HepG2 (cell line): ENCODE measurements around the gene SGSH. TPM values are rescaled to one million over a fixed set of nuclear protein-coding genes. Genes with fewer than 3 reads are reported as not detected.
A peak's percentile ranks its signal among the peaks of the same experiment; 100 is the strongest.

Experiments used
- ARHGAP35 ChIP-seq: sonication (generic); formaldehyde crosslinking; IDR thresholded peaks from 2 replicates; pipeline ENCODE4 v1.9.0; 2022; ENCODE audit warnings: mild to moderate bottlenecking, inconsistent platforms, moderate library complexity, missing genetic modification reagents, borderline replicate concordance
- BRD4 ChIP-seq: sonication (generic); formaldehyde crosslinking; IDR thresholded peaks from 2 replicates; pipeline ENCODE4 v1.4.0; 2020; ENCODE audit warnings: missing genetic modification reagents
- EEA1 ChIP-seq: sonication (generic); formaldehyde crosslinking; IDR thresholded peaks from 2 replicates; pipeline ENCODE4 v1.5.1; 2020; ENCODE audit warnings: mild to moderate bottlenecking, missing genetic modification reagents, borderline replicate concordance
- GATA4 ChIP-seq: sonication (generic); IDR thresholded peaks from 2 replicates; pipeline ENCODE4 v1.6.1; 2016; ENCODE audit warnings: antibody characterized with exemption, low read depth, borderline replicate concordance
- GATAD1 ChIP-seq: IDR thresholded peaks from 2 replicates; pipeline ENCODE4 v1.6.1; 2016; ENCODE audit warnings: missing genetic modification reagents, missing compliant biosample characterization
- HNF4G ChIP-seq, 2 experiments: sonication (generic) in 1 of 2; formaldehyde crosslinking in 1 of 2; IDR thresholded peaks; 2 replicates each; pipeline versions ENCODE4 v1.4.0 to v1.6.1; 2011 to 2020; ENCODE audit warnings: borderline replicate concordance in 2 of 2, low read depth in 2 of 2, mild to moderate bottlenecking in 2 of 2, low read length in 1 of 2, missing genetic modification reagents in 1 of 2, moderate library complexity in 1 of 2
- JDP2 ChIP-seq: sonication (generic); formaldehyde crosslinking; IDR thresholded peaks from 2 replicates; pipeline ENCODE4 v1.8.1; 2022; ENCODE audit warnings: missing genetic modification reagents, borderline replicate concordance
- KLF11 ChIP-seq: IDR thresholded peaks from 2 replicates; pipeline ENCODE4 v1.6.1; 2016; ENCODE audit warnings: missing compliant biosample characterization
- MAFF ChIP-seq: IDR thresholded peaks from 2 replicates; pipeline ENCODE4 v1.6.1; 2011; ENCODE audit warnings: low read depth, low read length, improper control_type of control experiment
- MED1 ChIP-seq: sonication (generic); formaldehyde crosslinking; IDR thresholded peaks from 2 replicates; pipeline ENCODE4 v1.4.0; 2020; ENCODE audit warnings: missing genetic modification reagents
- NFE2 ChIP-seq: sonication (generic); formaldehyde crosslinking; IDR thresholded peaks from 2 replicates; pipeline ENCODE4 v1.4.0; 2020; ENCODE audit warnings: missing genetic modification reagents
- PITX1 ChIP-seq: sonication (generic); formaldehyde crosslinking; IDR thresholded peaks from 2 replicates; pipeline ENCODE4 v1.5.1; 2020; ENCODE audit warnings: mild to moderate bottlenecking, missing genetic modification reagents
- REL ChIP-seq: sonication (generic); formaldehyde crosslinking; conservative IDR thresholded peaks from 2 replicates; pipeline ENCODE4 v1.8.0; 2022; ENCODE audit warnings: mild to moderate bottlenecking, missing genetic modification reagents, moderate library complexity
- RORA ChIP-seq: sonication (generic); formaldehyde crosslinking; IDR thresholded peaks from 2 replicates; pipeline ENCODE4 v1.5.0; 2020; ENCODE audit warnings: mild to moderate bottlenecking, missing genetic modification reagents, moderate library complexity
- SETDB1 ChIP-seq: sonication (generic); formaldehyde crosslinking; IDR thresholded peaks from 2 replicates; pipeline ENCODE4 v1.5.1; 2020; ENCODE audit warnings: missing genetic modification reagents, mild to moderate bottlenecking, borderline replicate concordance
- SUZ12 ChIP-seq: fragments of 150-350 bp; IDR thresholded peaks from 2 replicates; pipeline ENCODE4 v1.6.1; 2014; ENCODE audit warnings: low read depth, low read length
- ZNF430 ChIP-seq: sonication (generic); formaldehyde crosslinking; IDR thresholded peaks from 2 replicates; pipeline ENCODE4 v1.9.0; 2021; ENCODE audit warnings: mild to moderate bottlenecking, missing genetic modification reagents
- polyA plus RNA-seq, 8 experiments: library from polyadenylated mRNA; depleted of rRNA in 3 of 8; stranded (reverse) in 7 of 8; unstranded in 1 of 8; fragments of >200 nt; fragmentation: Illumina TruSeq in 4 of 8; extraction: Trizol in 4 of 8; gene quantifications; 2 replicates each; pipeline versions ENCODE4 v1.2.1 to v1.2.3, GENCODE V29; 2011 to 2016; ENCODE audit warnings: low read depth in 4 of 8, missing spikeins in 1 of 8, mixed read lengths in 1 of 8; ENCODE audit not compliant: insufficient read depth in 1 of 8
- total RNA-seq, 5 experiments: library from RNA; depleted of rRNA; stranded (reverse); fragments of >200 nt; fragmentation: Illumina TruSeq; extraction: Trizol; gene quantifications; 2 replicates each; pipeline ENCODE4 v1.2.3, GENCODE V29; 2016; ENCODE audit warnings: low read depth in 1 of 5
- TF ChIP-seq, protein P1 (sequence below): sonication (generic); formaldehyde crosslinking; IDR thresholded peaks from 2 replicates; pipeline ENCODE4 v1.9.0; 2021; ENCODE audit warnings: missing genetic modification reagents, borderline replicate concordance
- TF ChIP-seq, protein P2 (sequence below): sonication (generic); formaldehyde crosslinking; IDR thresholded peaks from 2 replicates; pipeline ENCODE4 v1.4.0; 2020; ENCODE audit warnings: missing genetic modification reagents
- TF ChIP-seq, protein P3 (sequence below): sonication (generic); formaldehyde crosslinking; IDR thresholded peaks from 2 replicates; pipeline ENCODE4 v1.4.0; 2020; ENCODE audit warnings: missing genetic modification reagents
- TF ChIP-seq, protein P4 (sequence below): sonication (generic); formaldehyde crosslinking; IDR thresholded peaks from 2 replicates; pipeline ENCODE4 v1.4.0; 2020; ENCODE audit warnings: low read depth, missing genetic modification reagents

The SGSH gene
- total and polyA plus RNA-seq, 2 of the 13 experiments (the other 11 are each of a cell fraction or from before 2014, with no cell fraction given): 12.2 to 17.6 TPM

DNA sequence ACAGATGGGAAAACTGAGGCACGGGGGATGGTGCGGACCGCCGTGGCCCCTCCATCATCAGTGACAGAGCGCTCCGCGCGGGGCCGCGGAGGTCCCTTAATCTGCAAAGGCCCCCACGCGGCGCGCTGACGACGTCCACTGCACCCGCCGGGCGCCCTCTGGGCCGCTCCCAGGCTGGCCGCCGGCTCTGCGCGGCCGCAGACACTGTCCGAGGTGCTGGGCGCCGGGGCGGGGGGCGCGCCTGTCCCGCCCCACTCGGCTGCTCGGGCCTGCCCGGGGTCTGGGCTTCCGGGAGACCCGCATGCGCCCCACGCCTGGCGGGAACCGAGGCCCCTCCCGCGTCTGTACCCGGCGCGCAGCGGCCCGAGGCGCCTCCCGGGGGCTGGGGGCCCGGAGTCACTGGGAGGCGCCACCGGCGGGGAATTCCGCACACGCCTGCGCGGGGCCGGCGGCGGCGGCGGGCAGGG lies 40.0 kb upstream of the SGSH start (continued):
- no peak for TF ChIP-seq HNF4G (IDR thresholded peaks at IDR 0.05; ENCODE audit: borderline replicate concordance, low read depth, low read length)
- no peak for TF ChIP-seq HNF4G (CRISPR knock-in tag; IDR thresholded peaks at IDR 0.05; ENCODE audit: borderline replicate concordance, low read depth)
- TF ChIP-seq, protein P1, sequence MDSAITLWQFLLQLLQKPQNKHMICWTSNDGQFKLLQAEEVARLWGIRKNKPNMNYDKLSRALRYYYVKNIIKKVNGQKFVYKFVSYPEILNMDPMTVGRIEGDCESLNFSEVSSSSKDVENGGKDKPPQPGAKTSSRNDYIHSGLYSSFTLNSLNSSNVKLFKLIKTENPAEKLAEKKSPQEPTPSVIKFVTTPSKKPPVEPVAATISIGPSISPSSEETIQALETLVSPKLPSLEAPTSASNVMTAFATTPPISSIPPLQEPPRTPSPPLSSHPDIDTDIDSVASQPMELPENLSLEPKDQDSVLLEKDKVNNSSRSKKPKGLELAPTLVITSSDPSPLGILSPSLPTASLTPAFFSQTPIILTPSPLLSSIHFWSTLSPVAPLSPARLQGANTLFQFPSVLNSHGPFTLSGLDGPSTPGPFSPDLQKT: peak; percentile 49; the same call in 1 of the 2 replicates
- TF ChIP-seq JDP2 (CRISPR knock-in tag): no peak
- TF ChIP-seq KLF11 (CRISPR knock-in tag): no peak
- TF ChIP-seq, protein P2, sequence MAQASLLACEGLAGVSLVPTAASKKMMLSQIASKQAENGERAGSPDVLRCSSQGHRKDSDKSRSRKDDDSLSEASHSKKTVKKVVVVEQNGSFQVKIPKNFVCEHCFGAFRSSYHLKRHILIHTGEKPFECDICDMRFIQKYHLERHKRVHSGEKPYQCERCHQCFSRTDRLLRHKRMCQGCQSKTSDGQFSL (CRISPR knock-in tag): no peak
- TF ChIP-seq, protein P3, sequence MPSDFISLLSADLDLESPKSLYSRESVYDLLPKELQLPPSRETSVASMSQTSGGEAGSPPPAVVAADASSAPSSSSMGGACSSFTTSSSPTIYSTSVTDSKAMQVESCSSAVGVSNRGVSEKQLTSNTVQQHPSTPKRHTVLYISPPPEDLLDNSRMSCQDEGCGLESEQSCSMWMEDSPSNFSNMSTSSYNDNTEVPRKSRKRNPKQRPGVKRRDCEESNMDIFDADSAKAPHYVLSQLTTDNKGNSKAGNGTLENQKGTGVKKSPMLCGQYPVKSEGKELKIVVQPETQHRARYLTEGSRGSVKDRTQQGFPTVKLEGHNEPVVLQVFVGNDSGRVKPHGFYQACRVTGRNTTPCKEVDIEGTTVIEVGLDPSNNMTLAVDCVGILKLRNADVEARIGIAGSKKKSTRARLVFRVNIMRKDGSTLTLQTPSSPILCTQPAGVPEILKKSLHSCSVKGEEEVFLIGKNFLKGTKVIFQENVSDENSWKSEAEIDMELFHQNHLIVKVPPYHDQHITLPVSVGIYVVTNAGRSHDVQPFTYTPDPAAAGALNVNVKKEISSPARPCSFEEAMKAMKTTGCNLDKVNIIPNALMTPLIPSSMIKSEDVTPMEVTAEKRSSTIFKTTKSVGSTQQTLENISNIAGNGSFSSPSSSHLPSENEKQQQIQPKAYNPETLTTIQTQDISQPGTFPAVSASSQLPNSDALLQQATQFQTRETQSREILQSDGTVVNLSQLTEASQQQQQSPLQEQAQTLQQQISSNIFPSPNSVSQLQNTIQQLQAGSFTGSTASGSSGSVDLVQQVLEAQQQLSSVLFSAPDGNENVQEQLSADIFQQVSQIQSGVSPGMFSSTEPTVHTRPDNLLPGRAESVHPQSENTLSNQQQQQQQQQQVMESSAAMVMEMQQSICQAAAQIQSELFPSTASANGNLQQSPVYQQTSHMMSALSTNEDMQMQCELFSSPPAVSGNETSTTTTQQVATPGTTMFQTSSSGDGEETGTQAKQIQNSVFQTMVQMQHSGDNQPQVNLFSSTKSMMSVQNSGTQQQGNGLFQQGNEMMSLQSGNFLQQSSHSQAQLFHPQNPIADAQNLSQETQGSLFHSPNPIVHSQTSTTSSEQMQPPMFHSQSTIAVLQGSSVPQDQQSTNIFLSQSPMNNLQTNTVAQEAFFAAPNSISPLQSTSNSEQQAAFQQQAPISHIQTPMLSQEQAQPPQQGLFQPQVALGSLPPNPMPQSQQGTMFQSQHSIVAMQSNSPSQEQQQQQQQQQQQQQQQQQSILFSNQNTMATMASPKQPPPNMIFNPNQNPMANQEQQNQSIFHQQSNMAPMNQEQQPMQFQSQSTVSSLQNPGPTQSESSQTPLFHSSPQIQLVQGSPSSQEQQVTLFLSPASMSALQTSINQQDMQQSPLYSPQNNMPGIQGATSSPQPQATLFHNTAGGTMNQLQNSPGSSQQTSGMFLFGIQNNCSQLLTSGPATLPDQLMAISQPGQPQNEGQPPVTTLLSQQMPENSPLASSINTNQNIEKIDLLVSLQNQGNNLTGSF (CRISPR knock-in tag): 0 out of 2 replicates have a peak, but pooled peaks have one; percentile 57
- TF ChIP-seq PITX1 (CRISPR knock-in tag): no peak
- TF ChIP-seq NFE2 (CRISPR knock-in tag): no peak
- no peak for TF ChIP-seq BRD4
- TF ChIP-seq, protein P4, sequence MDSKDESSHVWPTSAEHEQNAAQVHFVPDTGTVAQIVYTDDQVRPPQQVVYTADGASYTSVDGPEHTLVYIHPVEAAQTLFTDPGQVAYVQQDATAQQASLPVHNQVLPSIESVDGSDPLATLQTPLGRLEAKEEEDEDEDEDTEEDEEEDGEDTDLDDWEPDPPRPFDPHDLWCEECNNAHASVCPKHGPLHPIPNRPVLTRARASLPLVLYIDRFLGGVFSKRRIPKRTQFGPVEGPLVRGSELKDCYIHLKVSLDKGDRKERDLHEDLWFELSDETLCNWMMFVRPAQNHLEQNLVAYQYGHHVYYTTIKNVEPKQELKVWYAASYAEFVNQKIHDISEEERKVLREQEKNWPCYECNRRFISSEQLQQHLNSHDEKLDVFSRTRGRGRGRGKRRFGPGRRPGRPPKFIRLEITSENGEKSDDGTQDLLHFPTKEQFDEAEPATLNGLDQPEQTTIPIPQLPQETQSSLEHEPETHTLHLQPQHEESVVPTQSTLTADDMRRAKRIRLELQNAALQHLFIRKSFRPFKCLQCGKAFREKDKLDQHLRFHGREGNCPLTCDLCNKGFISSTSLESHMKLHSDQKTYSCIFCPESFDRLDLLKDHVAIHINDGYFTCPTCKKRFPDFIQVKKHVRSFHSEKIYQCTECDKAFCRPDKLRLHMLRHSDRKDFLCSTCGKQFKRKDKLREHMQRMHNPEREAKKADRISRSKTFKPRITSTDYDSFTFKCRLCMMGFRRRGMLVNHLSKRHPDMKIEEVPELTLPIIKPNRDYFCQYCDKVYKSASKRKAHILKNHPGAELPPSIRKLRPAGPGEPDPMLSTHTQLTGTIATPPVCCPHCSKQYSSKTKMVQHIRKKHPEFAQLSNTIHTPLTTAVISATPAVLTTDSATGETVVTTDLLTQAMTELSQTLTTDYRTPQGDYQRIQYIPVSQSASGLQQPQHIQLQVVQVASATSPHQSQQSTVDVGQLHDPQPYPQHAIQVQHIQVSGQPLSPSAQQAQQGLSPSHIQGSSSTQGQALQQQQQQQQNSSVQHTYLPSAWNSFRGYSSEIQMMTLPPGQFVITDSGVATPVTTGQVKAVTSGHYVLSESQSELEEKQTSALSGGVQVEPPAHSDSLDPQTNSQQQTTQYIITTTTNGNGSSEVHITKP (CRISPR knock-in tag): no peak
- no peak for TF ChIP-seq RORA (CRISPR knock-in tag)
- TF ChIP-seq SUZ12: no peak
- TF ChIP-seq REL (CRISPR knock-in tag): no peak
- TF ChIP-seq ARHGAP35 (CRISPR knock-in tag): no peak
- TF ChIP-seq SETDB1: no peak
- TF ChIP-seq ZNF430 (CRISPR knock-in tag): no peak
- TF ChIP-seq MAFF: no peak
- TF ChIP-seq GATA4: no peak
- TF ChIP-seq GATAD1 (CRISPR knock-in tag): no peak
- no peak; the same call in 1 of the 2 replicates for TF ChIP-seq MED1 (CRISPR knock-in tag)
- peak; percentile 77; the same call in 1 of the 2 replicates for TF ChIP-seq EEA1 (CRISPR knock-in tag)
